ENCODE measurements around the gene XCR1. TPM values are rescaled to one million over a fixed set of nuclear protein-coding genes. Genes with fewer than 3 reads are reported as not detected.

The XCR1 gene
- total and polyA plus RNA-seq, 3 donors from 2014 or later: 0.06 to 0.34 (median 0.16) TPM

DNA sequence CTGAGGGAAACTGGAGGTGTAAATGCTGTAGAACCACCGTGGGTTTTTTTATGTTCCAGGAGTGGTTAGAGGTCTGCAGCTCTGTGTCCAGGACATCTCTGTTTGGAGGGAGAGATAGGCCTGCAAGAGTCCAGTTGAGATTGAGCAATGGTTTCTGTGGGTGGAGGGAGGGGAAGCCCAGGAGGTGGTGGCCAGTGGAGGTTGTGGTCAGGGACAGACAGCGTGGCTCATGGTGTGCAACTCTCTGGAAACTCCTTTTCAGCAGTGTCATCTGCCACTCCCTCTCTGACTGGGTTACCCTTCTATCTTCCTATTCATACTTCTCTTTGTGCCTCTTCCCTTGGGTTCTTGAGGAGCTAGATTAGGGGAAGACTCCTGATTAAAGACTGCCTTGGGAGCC lies 9.6 kb downstream of the XCR1 start:
- TF ChIP-seq, protein P1, sequence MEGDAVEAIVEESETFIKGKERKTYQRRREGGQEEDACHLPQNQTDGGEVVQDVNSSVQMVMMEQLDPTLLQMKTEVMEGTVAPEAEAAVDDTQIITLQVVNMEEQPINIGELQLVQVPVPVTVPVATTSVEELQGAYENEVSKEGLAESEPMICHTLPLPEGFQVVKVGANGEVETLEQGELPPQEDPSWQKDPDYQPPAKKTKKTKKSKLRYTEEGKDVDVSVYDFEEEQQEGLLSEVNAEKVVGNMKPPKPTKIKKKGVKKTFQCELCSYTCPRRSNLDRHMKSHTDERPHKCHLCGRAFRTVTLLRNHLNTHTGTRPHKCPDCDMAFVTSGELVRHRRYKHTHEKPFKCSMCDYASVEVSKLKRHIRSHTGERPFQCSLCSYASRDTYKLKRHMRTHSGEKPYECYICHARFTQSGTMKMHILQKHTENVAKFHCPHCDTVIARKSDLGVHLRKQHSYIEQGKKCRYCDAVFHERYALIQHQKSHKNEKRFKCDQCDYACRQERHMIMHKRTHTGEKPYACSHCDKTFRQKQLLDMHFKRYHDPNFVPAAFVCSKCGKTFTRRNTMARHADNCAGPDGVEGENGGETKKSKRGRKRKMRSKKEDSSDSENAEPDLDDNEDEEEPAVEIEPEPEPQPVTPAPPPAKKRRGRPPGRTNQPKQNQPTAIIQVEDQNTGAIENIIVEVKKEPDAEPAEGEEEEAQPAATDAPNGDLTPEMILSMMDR (IDR thresholded peaks at IDR 0.05): no peak
- TF ChIP-seq POLR2A (IDR thresholded peaks at IDR 0.05): no peak
- 65 to 95% methylated on average over 2 of the region's 2 CpGs for WGBS, 2 donors
- no peak for DNase-seq
- H3K9me3 ChIP-seq: no peaks in the 10 kb centered on the region
- no peaks in the 10 kb centered on the region for H3K36me3 ChIP-seq (ENCODE audit: low read depth, missing control alignments)
- no peak overlapping the region for H3K27ac ChIP-seq
- H3K4me3 ChIP-seq: no peak overlapping the region
- H3K4me1 ChIP-seq: no peaks in the 10 kb centered on the region
- no peaks in the 10 kb centered on the region for H3K27me3 ChIP-seq
- intact Hi-C loops (cut with DNase I; ENCODE audit: low total_unique reads): no loop called here

DNA sequence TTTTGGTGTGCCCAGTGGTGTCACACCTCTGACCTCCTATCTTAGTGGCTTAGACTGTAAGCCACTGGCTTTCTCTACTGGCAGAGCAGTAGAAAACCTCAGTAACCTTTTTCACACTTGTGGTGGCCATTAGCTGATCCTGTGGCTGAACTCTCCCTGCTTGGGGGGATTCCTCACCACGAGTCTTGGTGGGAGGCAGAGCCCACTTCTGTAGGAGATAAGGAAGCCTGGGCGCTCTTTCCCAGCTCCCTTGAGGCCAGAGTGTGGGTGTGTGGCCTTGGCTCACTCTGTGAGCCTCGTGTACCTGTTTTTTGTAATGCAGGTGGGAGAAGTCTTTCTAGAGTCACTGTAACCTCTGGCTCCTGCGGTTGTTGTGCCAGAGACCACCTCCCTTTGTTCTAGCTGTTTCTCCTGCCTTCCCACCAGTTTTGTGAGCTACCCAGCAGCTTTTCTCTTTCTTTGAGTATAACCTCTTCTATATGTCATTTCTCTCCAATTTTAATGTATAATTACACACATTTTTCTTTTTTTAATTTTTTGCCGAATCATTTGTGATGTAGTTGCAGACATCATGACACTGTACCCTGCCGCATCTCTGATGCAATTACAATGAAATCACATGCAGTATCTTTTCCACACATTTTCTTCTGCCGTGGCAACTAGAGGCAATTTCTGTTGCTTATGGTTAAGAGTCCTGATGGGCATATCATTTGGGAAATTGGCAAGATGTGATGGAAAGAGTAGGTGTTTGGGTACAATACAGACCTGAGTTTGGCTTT lies 13.8 kb downstream of the XCR1 start:
- 74 to 76% methylated on average over 7 of the region's 7 CpGs for WGBS, 2 donors
- DNase-seq: no peak
- intact Hi-C loops (cut with DNase I; ENCODE audit: low total_unique reads): no loop called here
- H3K27ac ChIP-seq: no peak overlapping the region
- H3K36me3 ChIP-seq (ENCODE audit: low read depth, missing control alignments): no peaks in the 10 kb centered on the region
- H3K4me1 ChIP-seq: no peaks in the 10 kb centered on the region
- H3K27me3 ChIP-seq: no peaks in the 10 kb centered on the region
- no peak overlapping the region for H3K4me3 ChIP-seq
- TF ChIP-seq POLR2A (IDR thresholded peaks at IDR 0.05): no peak
- TF ChIP-seq, protein P1 (IDR thresholded peaks at IDR 0.05): no peak
- no peaks in the 10 kb centered on the region for H3K9me3 ChIP-seq

DNA sequence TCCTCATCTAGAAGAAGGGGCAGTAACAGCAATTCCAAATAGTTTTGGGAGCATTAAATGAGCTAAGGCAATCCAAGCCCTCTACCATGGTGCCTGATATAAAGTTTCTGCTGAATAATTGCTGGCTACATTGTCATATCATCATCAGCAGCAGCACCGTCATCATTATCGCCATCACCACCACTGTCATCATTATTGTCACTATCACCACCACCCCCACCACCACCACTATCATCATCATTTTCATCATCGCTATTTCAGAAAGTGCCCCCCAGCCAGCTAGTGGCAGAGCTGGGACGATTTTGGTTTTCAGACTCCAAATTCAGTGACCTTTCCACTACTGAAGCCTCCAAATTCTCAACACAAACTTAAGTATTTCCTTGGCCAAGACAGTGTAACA lies 15.0 kb downstream of the XCR1 start:
- no peaks in the 10 kb centered on the region for H3K4me1 ChIP-seq
- TF ChIP-seq POLR2A (IDR thresholded peaks at IDR 0.05): no peak
- TF ChIP-seq, protein P1 (IDR thresholded peaks at IDR 0.05): no peak
- no peaks in the 10 kb centered on the region for H3K27me3 ChIP-seq
- no peak overlapping the region for H3K27ac ChIP-seq
- no peak overlapping the region for H3K4me3 ChIP-seq
- 76 to 83% methylated on average over 4 of the region's 4 CpGs for WGBS, 2 donors
- no peaks in the 10 kb centered on the region for H3K9me3 ChIP-seq
- intact Hi-C loops (cut with DNase I; ENCODE audit: low total_unique reads): no loop called here
- DNase-seq: no peak
- no peaks in the 10 kb centered on the region for H3K36me3 ChIP-seq (ENCODE audit: low read depth, missing control alignments)

DNA sequence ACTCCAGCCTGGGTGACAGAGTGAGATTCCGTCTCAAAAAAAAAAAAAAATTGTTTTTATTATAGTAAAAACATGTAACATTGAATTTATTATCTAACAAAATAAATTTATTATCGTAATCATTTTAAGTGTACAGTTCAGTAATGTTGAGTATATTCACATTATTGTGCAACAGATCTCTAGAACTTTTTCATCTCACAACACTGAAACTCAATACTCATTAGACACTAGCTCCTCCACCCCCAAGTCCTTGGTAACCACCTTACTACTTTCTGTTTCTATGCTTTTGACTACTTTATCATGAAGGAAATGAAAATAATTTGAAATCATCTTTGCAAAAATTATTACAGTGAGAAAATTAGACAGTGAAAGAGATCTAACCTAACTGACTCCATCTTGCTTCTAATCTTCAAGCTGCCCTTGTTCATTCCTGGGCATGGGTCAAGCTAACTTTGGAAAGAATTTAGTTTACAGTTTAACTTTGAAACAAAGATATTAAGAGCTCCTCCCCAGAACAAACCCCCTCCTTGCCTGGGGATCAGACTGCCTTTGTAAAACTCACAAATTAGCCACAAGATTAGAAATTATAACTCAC lies 16.7 kb downstream of the XCR1 start:
- Histone ChIP-seq H3K36me3 (ENCODE audit: low read depth, missing control alignments) (no peaks in the 10 kb centered on the region), H3K27me3 (no peaks in the 10 kb centered on the region), H3K4me3 (no peak overlapping the region), H3K4me1 (no peaks in the 10 kb centered on the region), H3K27ac (no peak overlapping the region), H3K9me3 (no peaks in the 10 kb centered on the region)
- TF ChIP-seq, protein P1 (IDR thresholded peaks at IDR 0.05): no peak
- no peak for DNase-seq
- intact Hi-C loops (cut with DNase I; ENCODE audit: low total_unique reads): no loop called here
- 92 to 93% methylated on average over 2 of the region's 2 CpGs for WGBS, 2 donors

DNA sequence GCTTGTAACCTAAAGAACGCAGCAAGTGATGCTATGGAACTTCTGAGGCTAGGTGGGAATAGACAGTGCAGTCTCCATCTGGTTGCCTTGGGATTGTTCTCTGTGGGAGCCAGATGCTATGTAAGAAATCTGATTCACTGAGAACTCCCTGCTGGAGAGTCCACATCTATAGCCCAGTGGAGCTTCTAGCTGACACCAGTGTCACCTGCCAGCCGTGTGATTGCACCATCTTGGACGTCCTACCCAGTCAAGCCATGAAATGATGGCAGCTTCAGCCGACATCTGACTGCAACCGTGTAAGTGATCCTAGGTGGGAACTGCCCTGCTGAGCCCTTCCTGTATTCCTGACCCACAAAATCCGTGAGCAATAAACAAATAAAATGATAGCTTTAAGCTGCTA lies 19.2 kb downstream of the XCR1 start:
- no peaks in the 10 kb centered on the region for H3K36me3 ChIP-seq (ENCODE audit: low read depth, missing control alignments)
- WGBS, 2 donors: 75 to 85% methylated on average over 6 of the region's 6 CpGs
- no peak for DNase-seq
- no peak overlapping the region for H3K4me3 ChIP-seq
- intact Hi-C loops (cut with DNase I; ENCODE audit: low total_unique reads): no loop called here
- TF ChIP-seq, protein P1 (IDR thresholded peaks at IDR 0.05): no peak
- TF ChIP-seq POLR2A (IDR thresholded peaks at IDR 0.05): no peak
- H3K9me3 ChIP-seq: no peaks in the 10 kb centered on the region
- H3K4me1 ChIP-seq: no peaks in the 10 kb centered on the region
- H3K27me3 ChIP-seq: no peaks in the 10 kb centered on the region
- H3K27ac ChIP-seq: no peak overlapping the region
